ENCODE results near the gene PFKL.
"Not testable (repeated sequence)": the region's sequence is repeated elsewhere in the genome, so short reads cannot be mapped to it uniquely, and the experiment has no call there.

PFKL gene

GRCh38 chr21:44335266-44336059 lies 35.6 kb downstream of the PFKL start:
- no peak overlapping the region for H3K4me3 ChIP-seq (ENCODE audit: low read depth, low read length)
- DNase-seq (ENCODE audit: low read depth) = no peak

GRCh38 chr21:44337449-44337848 lies 37.6 kb downstream of the PFKL start:
- peak; percentile 4 for DNase-seq (ENCODE audit: low read depth)
- no peak overlapping the region for H3K4me3 ChIP-seq (ENCODE audit: low read depth, low read length)

- H3K4me3 ChIP-seq (ENCODE audit: low read depth, low read length) = peak overlapping the region; percentile 51
- peak; percentile 5 for DNase-seq (ENCODE audit: low read depth)
Observed at GRCh38 chr21:44337941-44338895, 38.4 kb downstream of the PFKL start.

- peak; percentile 85 for DNase-seq (ENCODE audit: low read depth)
Observed at GRCh38 chr21:44338971-44339910, 39.4 kb downstream of the PFKL start, which contains the start of gene CFAP410. Gene CFAP410, minus strand, starts transcription at chr21:44339390. Its CDS starts 196 bp downstream, at chr21:44339194.

GRCh38 chr21:44341726-44342458 lies 42.0 kb downstream of the PFKL start:
- DNase-seq (ENCODE audit: low read depth) = not testable (repeated sequence)

More at GRCh38 chr21:44338971-44339910, 39.4 kb downstream of the PFKL start, which contains the start of gene CFAP410:
- peak within 1 kb of the TSS; percentile 94 for H3K4me3 ChIP-seq (ENCODE audit: low read depth, low read length)

GRCh38 chr21:44342981-44343380 lies 43.1 kb downstream of the PFKL start:
- H3K4me3 ChIP-seq (ENCODE audit: low read depth, low read length); DNase-seq (ENCODE audit: low read depth): not testable (repeated sequence)

More at GRCh38 chr21:44341726-44342458, 42.0 kb downstream of the PFKL start:
- not testable (repeated sequence) for H3K4me3 ChIP-seq (ENCODE audit: low read depth, low read length)

GRCh38 chr21:44344541-44345183 lies 44.8 kb downstream of the PFKL start:
- no peak overlapping the region for H3K4me3 ChIP-seq (ENCODE audit: low read depth, low read length)
- no peak for DNase-seq (ENCODE audit: low read depth)

GRCh38 chr21:44345495-44345894 lies 45.6 kb downstream of the PFKL start:
- no peak overlapping the region for H3K4me3 ChIP-seq (ENCODE audit: low read depth, low read length)
- no peak for DNase-seq (ENCODE audit: low read depth)

- DNase-seq (ENCODE audit: low read depth) = no peak
- H3K4me3 ChIP-seq (ENCODE audit: low read depth, low read length) = no peak overlapping the region
Observed at GRCh38 chr21:44347911-44348451, 48.1 kb downstream of the PFKL start.

- H3K4me3 ChIP-seq (ENCODE audit: low read depth, low read length) = no peak overlapping the region
- DNase-seq (ENCODE audit: low read depth) = no peak
Observed at GRCh38 chr21:44348861-44349260, 49.0 kb downstream of the PFKL start.

GRCh38 chr21:44349416-44349846 lies 49.6 kb downstream of the PFKL start:
- H3K4me3 ChIP-seq (ENCODE audit: low read depth, low read length) = no peak overlapping the region
- DNase-seq (ENCODE audit: low read depth) = no peak

GRCh38 chr21:44349847-44350772 lies 50.3 kb downstream of the PFKL start:
- no peak for DNase-seq (ENCODE audit: low read depth)
- no peak overlapping the region for H3K4me3 ChIP-seq (ENCODE audit: low read depth, low read length)

- H3K4me3 ChIP-seq (ENCODE audit: low read depth, low read length) = no peak overlapping the region
- DNase-seq (ENCODE audit: low read depth) = no peak
Observed at GRCh38 chr21:44350773-44351481, 51.1 kb downstream of the PFKL start.

- no peak overlapping the region for H3K4me3 ChIP-seq (ENCODE audit: low read depth, low read length)
- DNase-seq (ENCODE audit: low read depth) = no peak
Observed at GRCh38 chr21:44351535-44352252, 51.8 kb downstream of the PFKL start.

- H3K4me3 ChIP-seq (ENCODE audit: low read depth, low read length) = no peak overlapping the region
- no peak for DNase-seq (ENCODE audit: low read depth)
Observed at GRCh38 chr21:44352253-44352860, 52.5 kb downstream of the PFKL start.
